ENCODE data around the gene FCN1.

GRCh38 chr9:134966697-134967546 lies 49.2 kb upstream of the FCN1 start:
- TF ChIP-seq CTCF (IDR thresholded peaks at IDR 0.05 in 4 of 5, conservative IDR thresholded peaks at IDR 0.05 in 1 of 5) = no peak
- TF ChIP-seq POLR2A (IDR thresholded peaks at IDR 0.05) = no peak
